Hepatocyte (in vitro differentiated cells): Measurements from ENCODE around the gene UBXN6. TPM values are rescaled to one million over a fixed set of nuclear protein-coding genes. Genes with fewer than 3 reads are reported as not detected.

Experiments
- DNase-seq: peaks from one replicate; pipeline ENCODE4 v3.0.0-alpha.2; 2016; ENCODE audit warnings: low spot score
- H2AFZ ChIP-seq: fragments of 200-600 bp; sonication (generic); 2 replicates; pipeline ENCODE4 v1.6.0; 2016; ENCODE audit warnings: antibody characterized with exemption, mild to moderate bottlenecking
- H3K27ac ChIP-seq: fragments of 200-600 bp; sonication (generic); 2 replicates; pipeline ENCODE4 v1.5.1; 2016; ENCODE audit warnings: mild to moderate bottlenecking
- H3K27me3 ChIP-seq: fragments of 200-600 bp; sonication (generic); 2 replicates; pipeline ENCODE4 v1.6.1; 2016
- H3K36me3 ChIP-seq: fragments of 200-600 bp; sonication (generic); replicated peaks from 2 replicates; pipeline ENCODE4 v1.5.1; 2016; ENCODE audit warnings: low read depth; ENCODE audit not compliant: insufficient read depth
- H3K4me1 ChIP-seq: fragments of 200-600 bp; sonication (generic); 2 replicates; pipeline ENCODE4 v1.5.1; 2016; ENCODE audit warnings: mild to moderate bottlenecking, moderate library complexity; ENCODE audit not compliant: insufficient read depth
- H3K4me2 ChIP-seq: fragments of 200-600 bp; sonication (generic); 2 replicates; pipeline ENCODE4 v1.6.0; 2016
- H3K4me3 ChIP-seq: fragments of 200-600 bp; sonication (generic); 2 replicates; pipeline ENCODE4 v1.5.1; 2016; ENCODE audit warnings: mild to moderate bottlenecking
- H3K79me2 ChIP-seq: fragments of 200-600 bp; sonication (generic); 2 replicates; pipeline ENCODE4 v1.6.0; 2017; ENCODE audit warnings: mild to moderate bottlenecking
- H3K9me2 ChIP-seq: fragments of 200-600 bp; sonication (generic); replicated peaks from 2 replicates; pipeline ENCODE4 v1.6.0; 2017; ENCODE audit warnings: mild to moderate bottlenecking; ENCODE audit not compliant: insufficient read depth
- H3K9me3 ChIP-seq: fragments of 200-600 bp; sonication (generic); 2 replicates; pipeline ENCODE4 v1.5.1; 2016; ENCODE audit warnings: low read depth, mild to moderate bottlenecking
- H4K20me1 ChIP-seq: fragments of 200-600 bp; sonication (generic); 2 replicates; pipeline ENCODE4 v1.6.0; 2016; ENCODE audit warnings: mild to moderate bottlenecking; ENCODE audit not compliant: insufficient read depth, poor library complexity, severe bottlenecking
- CTCF ChIP-seq: fragments of 200-600 bp; sonication (generic); IDR thresholded peaks from 2 replicates; pipeline ENCODE4 v1.5.1; 2016; ENCODE audit warnings: antibody characterized with exemption, mild to moderate bottlenecking; ENCODE audit not compliant: poor library complexity
- EZH2 ChIP-seq: fragments of 200-600 bp; sonication (generic); IDR thresholded peaks from 2 replicates; pipeline ENCODE4 v1.6.1; 2016; ENCODE audit warnings: antibody characterized with exemption, mild to moderate bottlenecking, borderline replicate concordance
- EZH2phosphoT487 ChIP-seq: fragments of 200-600 bp; sonication (generic); IDR thresholded peaks from one replicate; pipeline ENCODE4 v1.6.1; 2018; ENCODE audit warnings: antibody characterized with exemption, mild to moderate bottlenecking, low read depth, moderate library complexity; ENCODE audit not compliant: unreplicated experiment, severe bottlenecking
- WGBS: methylation state at CpG from one replicate; pipeline ENCODE4 v1.1.6; 2016; ENCODE audit warnings: low lambda C conversion rate; ENCODE audit errors: missing lambda C conversion rate; 5-methylcytosine and 5-hydroxymethylcytosine counted together
- polyA plus RNA-seq: library from polyadenylated mRNA; unstranded; fragments of >200 nt; fragmentation: Nextera tagmentation; extraction: Ambion mirVana; gene quantifications from 2 replicates; pipeline ENCODE4 v1.2.1, GENCODE V29; 2016
- total RNA-seq: library from RNA; depleted of rRNA; stranded (reverse); fragments of >200 nt; gene quantifications from 2 replicates; pipeline ENCODE4 v1.2.3, GENCODE V29; 2014

The UBXN6 gene
- total and polyA plus RNA-seq, 2 experiments from 2014 or later, result 36.8 to 88.6 TPM

- Histone ChIP-seq H3K27ac (no peak overlapping the region), H3K4me3 (no peak overlapping the region), H3K79me2 (peaks cover 51% of the 10 kb centered on the region), H3K9me2 (no peaks in the 10 kb centered on the region), H3K4me1 (no peaks in the 10 kb centered on the region), H2AFZ (no peak overlapping the region), H3K36me3 (no peaks in the 10 kb centered on the region), H3K27me3 (no peaks in the 10 kb centered on the region), H3K4me2 (no peak overlapping the region), H3K9me3 (no peaks in the 10 kb centered on the region), H4K20me1 (no peaks in the 10 kb centered on the region)
- TF ChIP-seq CTCF, result no peak
- no peak for TF ChIP-seq EZH2
- TF ChIP-seq EZH2phosphoT487, result no peak
- WGBS, result 95% methylated on average over 8 of the region's 8 CpGs
- no peak for DNase-seq
Measured at GRCh38 chr19:4405977-4406376, 51.6 kb downstream of the UBXN6 start.

GRCh38 chr19:4403005-4403761 is 54.4 kb downstream of the UBXN6 start:
- H2AFZ ChIP-seq, result peak overlapping the region; percentile 76
- H3K4me3 ChIP-seq, result peak overlapping the region; percentile 39
- TF ChIP-seq CTCF (no peak), EZH2 (no peak), EZH2phosphoT487 (no peak)
- peak overlapping the region; percentile 94 for H3K4me2 ChIP-seq
- DNase-seq, result no peak
- no peaks in the 10 kb centered on the region for H3K27me3 ChIP-seq
- no peaks in the 10 kb centered on the region for H3K36me3 ChIP-seq
- H3K9me3 ChIP-seq, result no peaks in the 10 kb centered on the region
- H3K9me2 ChIP-seq, result no peaks in the 10 kb centered on the region
- peaks cover 9% of the 10 kb centered on the region for H4K20me1 ChIP-seq
- H3K4me1 ChIP-seq, result peaks cover 6% of the 10 kb centered on the region
- H3K79me2 ChIP-seq, result peaks cover 71% of the 10 kb centered on the region
- 9% methylated on average over 32 of the region's 32 CpGs for WGBS
- H3K27ac ChIP-seq, result no peak overlapping the region

- Histone ChIP-seq H3K4me2 (peak within 1 kb of the TSS; percentile 94), H3K9me3 (no peaks in the 10 kb centered on the region), H2AFZ (peak within 1 kb of the TSS; percentile 76), H3K27me3 (no peaks in the 10 kb centered on the region), H4K20me1 (peaks cover 17% of the 10 kb centered on the region), H3K79me2 (peaks cover 76% of the 10 kb centered on the region), H3K9me2 (no peaks in the 10 kb centered on the region), H3K4me1 (peaks cover 10% of the 10 kb centered on the region), H3K27ac (peak within 1 kb of the TSS; percentile 89), H3K4me3 (peak within 1 kb of the TSS; percentile 39), H3K36me3 (no peaks in the 10 kb centered on the region)
- DNase-seq, result peak; percentile 100
- WGBS, result under 1% methylated on average over 73 of the region's 84 CpGs
- no peak for TF ChIP-seq EZH2
- TF ChIP-seq CTCF, result no peak
- TF ChIP-seq EZH2phosphoT487, result no peak
Measured at GRCh38 chr19:4402171-4403004, 55.2 kb downstream of the UBXN6 start, which contains the start of gene CHAF1A. Gene CHAF1A, plus strand, starts transcription at chr19:4402640. Its CDS starts 123 bp downstream, at chr19:4402763.
